ENCODE results near the gene STOX2.

DNA sequence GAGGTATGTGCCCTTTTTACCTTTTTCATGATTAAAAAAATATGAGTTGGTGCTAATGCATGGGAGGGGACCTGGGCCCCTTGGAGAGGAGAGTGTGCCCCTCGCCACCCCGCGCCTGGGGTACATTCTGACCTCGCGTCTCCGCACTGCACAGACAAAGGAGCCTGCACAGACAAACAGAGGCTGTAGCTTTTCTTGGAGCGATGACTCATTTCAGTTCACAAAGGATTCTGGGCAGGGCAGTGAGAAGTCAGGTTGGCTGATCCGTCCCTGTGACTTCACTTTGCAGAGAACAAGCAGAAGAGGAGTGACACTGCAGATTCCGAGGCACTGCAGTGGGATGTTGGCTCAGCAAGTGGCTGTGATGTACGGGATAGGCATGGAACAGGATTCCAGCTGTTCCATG lies 82.9 kb downstream of the STOX2 start:
- TF ChIP-seq CTCF (IDR thresholded peaks at IDR 0.05) (no peak), EZH2 (IDR thresholded peaks at IDR 0.05) (no peak), EZH2phosphoT487 (IDR thresholded peaks at IDR 0.05) (no peak)

Data from neural progenitor cell (in vitro differentiated cells).